DOHH2 (cell line): Measurements from ENCODE around the gene PHF21B.
"Not testable (repeated sequence)": the region's sequence is repeated elsewhere in the genome, so short reads cannot be mapped to it uniquely, and the experiment has no call there.

ENCODE experiments used
- H3F3A ChIP-seq: fragments of 200-600 bp; sonication (generic), shearing (Covaris generic); 2 replicates; pipeline ENCODE4 v1.6.0; 2016; ENCODE audit warnings: antibody characterized with exemption, mild to moderate bottlenecking; ENCODE audit not compliant: control insufficient read depth, insufficient read depth
- H3K27ac ChIP-seq: fragments of 200-600 bp; sonication (generic); 2 replicates; pipeline ENCODE4 v1.5.1; 2014; ENCODE audit warnings: low read depth, mild to moderate bottlenecking, low read length, moderate library complexity
- H3K27me3 ChIP-seq: fragments of 200-600 bp; sonication (generic); 2 replicates; pipeline ENCODE4 v1.6.1; 2014; ENCODE audit warnings: mild to moderate bottlenecking, low read length, mixed read lengths; ENCODE audit not compliant: control insufficient read depth
- H3K36me3 ChIP-seq: fragments of 200-600 bp; sonication (generic); 2 replicates; pipeline ENCODE4 v1.6.1; 2014; ENCODE audit warnings: mild to moderate bottlenecking, low read length, moderate library complexity, mixed read lengths; ENCODE audit not compliant: control insufficient read depth
- H3K4me1 ChIP-seq: fragments of 200-600 bp; sonication (generic); 2 replicates; pipeline ENCODE4 v1.6.1; 2014; ENCODE audit warnings: mild to moderate bottlenecking, low read length, mixed read lengths; ENCODE audit not compliant: control insufficient read depth
- H3K4me2 ChIP-seq: fragments of 200-600 bp; sonication (generic); 2 replicates; pipeline ENCODE4 v1.6.0; 2014; ENCODE audit warnings: mild to moderate bottlenecking, low read length, moderate library complexity
- H3K4me3 ChIP-seq: fragments of 200-600 bp; sonication (generic); 2 replicates; pipeline ENCODE4 v1.5.1; 2014; ENCODE audit warnings: mild to moderate bottlenecking, low read length, mixed read lengths
- H3K79me2 ChIP-seq: fragments of 200-600 bp; sonication (generic); 2 replicates; pipeline ENCODE4 v1.6.1; 2014; ENCODE audit warnings: mild to moderate bottlenecking, low read length, mixed read lengths; ENCODE audit not compliant: control insufficient read depth
- H3K9me2 ChIP-seq: fragments of 200-600 bp; sonication (generic); replicated peaks from 2 replicates; pipeline ENCODE4 v1.6.1; 2014; ENCODE audit warnings: mild to moderate bottlenecking, low read length, mixed read lengths; ENCODE audit not compliant: control insufficient read depth
- H3K9me3 ChIP-seq: fragments of 200-600 bp; sonication (generic); 2 replicates; pipeline ENCODE4 v1.6.1; 2014; ENCODE audit warnings: antibody characterized with exemption, low read length, mixed read lengths; ENCODE audit not compliant: control insufficient read depth, insufficient read depth
- H4K20me1 ChIP-seq: fragments of 200-600 bp; sonication (generic); 2 replicates; pipeline ENCODE4 v1.6.0; 2014; ENCODE audit warnings: low read depth, mild to moderate bottlenecking, antibody characterized with exemption, low read length, moderate library complexity; ENCODE audit not compliant: control insufficient read depth, insufficient read depth
- CTCF ChIP-seq: fragments of 200-600 bp; sonication (generic); IDR thresholded peaks from one replicate; pipeline ENCODE4 v1.5.1; 2014; ENCODE audit warnings: antibody characterized with exemption, mild to moderate bottlenecking, low read depth, low read length; ENCODE audit not compliant: poor library complexity, severe bottlenecking
- EZH2phosphoT487 ChIP-seq: fragments of 200-600 bp; sonication (generic); IDR thresholded peaks from 2 replicates; pipeline ENCODE4 v1.6.1; 2017; ENCODE audit warnings: borderline replicate concordance, mild to moderate bottlenecking, antibody characterized with exemption, low read length, moderate library complexity, mixed read lengths

PHF21B gene

GRCh38 chr22:44925465-44926123, 84.2 kb downstream of the PHF21B start:
- H3K27me3 ChIP-seq: no peaks in the 10 kb centered on the region
- no peaks in the 10 kb centered on the region for H3K4me1 ChIP-seq
- no peak overlapping the region for H3K27ac ChIP-seq

GRCh38 chr22:44924710-44925109, 85.1 kb downstream of the PHF21B start:
- Histone ChIP-seq H3K4me1 (no peaks in the 10 kb centered on the region), H3F3A (no peaks in the 10 kb centered on the region), H3K36me3 (no peaks in the 10 kb centered on the region), H3K27me3 (no peaks in the 10 kb centered on the region), H3K4me2 (no peak overlapping the region), H3K4me3 (no peak overlapping the region), H3K9me2 (no peaks in the 10 kb centered on the region), H4K20me1 (no peaks in the 10 kb centered on the region), H3K9me3 (no peaks in the 10 kb centered on the region), H3K79me2 (no peaks in the 10 kb centered on the region), H3K27ac (no peak overlapping the region)
- TF ChIP-seq EZH2phosphoT487: no peak
- no peak for TF ChIP-seq CTCF

More at GRCh38 chr22:44925465-44926123, 84.2 kb downstream of the PHF21B start:
- Histone ChIP-seq H4K20me1 (no peaks in the 10 kb centered on the region), H3K9me2 (no peaks in the 10 kb centered on the region), H3K4me2 (no peak overlapping the region), H3K79me2 (no peaks in the 10 kb centered on the region), H3K36me3 (no peaks in the 10 kb centered on the region), H3K9me3 (no peaks in the 10 kb centered on the region), H3K4me3 (no peak overlapping the region), H3F3A (no peaks in the 10 kb centered on the region)
- TF ChIP-seq EZH2phosphoT487 (no peak), CTCF (no peak)

- Histone ChIP-seq H3F3A (no peaks in the 10 kb centered on the region), H3K4me1 (no peaks in the 10 kb centered on the region)
Measured at GRCh38 chr22:44924098-44924497, 85.7 kb downstream of the PHF21B start.

GRCh38 chr22:44921766-44922165, 88.0 kb downstream of the PHF21B start:
- not testable (repeated sequence) for H4K20me1 ChIP-seq, H3K4me3 ChIP-seq, H3K27me3 ChIP-seq, H3K27ac ChIP-seq, H3F3A ChIP-seq, H3K36me3 ChIP-seq, H3K79me2 ChIP-seq, H3K4me2 ChIP-seq, H3K9me3 ChIP-seq, H3K4me1 ChIP-seq, H3K9me2 ChIP-seq

More at GRCh38 chr22:44924098-44924497, 85.7 kb downstream of the PHF21B start:
- Histone ChIP-seq H3K79me2 (no peaks in the 10 kb centered on the region), H3K9me2 (no peaks in the 10 kb centered on the region), H3K4me2 (no peak overlapping the region), H3K4me3 (no peak overlapping the region), H3K27me3 (no peaks in the 10 kb centered on the region), H3K9me3 (no peaks in the 10 kb centered on the region), H3K36me3 (no peaks in the 10 kb centered on the region), H4K20me1 (no peaks in the 10 kb centered on the region), H3K27ac (no peak overlapping the region)
- TF ChIP-seq EZH2phosphoT487 (no peak), CTCF (no peak)
